ENCODE results near the gene SSNA1.
A peak's percentile ranks its signal among the peaks of the same experiment; 100 is the strongest.

SSNA1 gene

DNA sequence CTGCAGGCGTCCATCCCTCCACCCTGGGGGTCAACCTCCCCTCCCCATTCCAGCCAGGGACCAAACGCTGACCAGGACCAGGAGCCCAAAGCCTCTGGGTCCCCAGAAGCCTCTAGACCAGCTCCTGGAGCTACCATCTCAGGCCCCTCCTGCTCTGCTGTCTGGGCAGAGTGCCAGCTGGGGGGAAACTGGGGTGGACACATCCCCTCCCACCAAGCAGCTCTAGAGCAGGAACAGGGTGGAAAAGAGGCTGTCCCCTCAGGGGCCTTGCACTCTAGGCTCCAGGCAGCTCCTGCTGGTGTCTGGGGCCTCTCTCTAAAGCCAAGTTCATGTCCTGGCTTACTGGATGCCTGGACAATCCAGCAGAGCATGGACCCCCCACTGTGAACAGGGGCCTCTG is 4.4 kb downstream of the SSNA1 start:
- CTCF ChIA-PET: interaction anchor here (0.6 to 2.2 kb wide), 7 partner anchors 16 to 147 kb away, joined by 3 to 12 read pairs (median 5); partner anchors contain the start of genes NPDC1 and RNF224
- DNase-seq (ENCODE audit: low spot score): no peak
- no peak for TF ChIP-seq CTCF (conservative IDR thresholded peaks at IDR 0.05; ENCODE audit: low read depth)
- POLR2A ChIA-PET (ENCODE audit: low non-redundant PET): no interaction called here
- H3K27ac ChIP-seq: peak overlapping the region; percentile 99

GRCh38 chr9:137193771-137194170 is 5.3 kb downstream of the SSNA1 start:
- DNase-seq (ENCODE audit: low spot score): no peak
- CTCF ChIA-PET: interaction anchor here (0.7 to 2.2 kb wide), 6 partner anchors 17 to 148 kb away, joined by 3 to 12 read pairs (median 4); partner anchors contain the start of genes NPDC1 and RNF224
- POLR2A ChIA-PET (ENCODE audit: low non-redundant PET): no interaction called here

GRCh38 chr9:137194388-137194787 is 5.9 kb downstream of the SSNA1 start:
- ChIA-PET POLR2A (ENCODE audit: low non-redundant PET) (interaction anchor here (0.7 to 1.3 kb wide), 5 partner anchors 11 to 107 kb away, joined by 3 read pairs; partner anchors contain the start of genes NDOR1, RNF208 and TMEM203), CTCF (interaction anchor here (0.8 to 1.5 kb wide), 4 partner anchors 18 to 74 kb away, joined by 3 to 7 read pairs (median 4); partner anchors contain the start of gene RNF224)
- H3K27ac ChIP-seq: peak overlapping the region; percentile 99
- DNase-seq (ENCODE audit: low spot score): no peak
- TF ChIP-seq CTCF (conservative IDR thresholded peaks at IDR 0.05; ENCODE audit: low read depth): no peak

More at GRCh38 chr9:137193771-137194170, 5.3 kb downstream of the SSNA1 start:
- TF ChIP-seq CTCF (conservative IDR thresholded peaks at IDR 0.05; ENCODE audit: low read depth): no peak
- H3K27ac ChIP-seq: peak overlapping the region; percentile 99

DNA sequence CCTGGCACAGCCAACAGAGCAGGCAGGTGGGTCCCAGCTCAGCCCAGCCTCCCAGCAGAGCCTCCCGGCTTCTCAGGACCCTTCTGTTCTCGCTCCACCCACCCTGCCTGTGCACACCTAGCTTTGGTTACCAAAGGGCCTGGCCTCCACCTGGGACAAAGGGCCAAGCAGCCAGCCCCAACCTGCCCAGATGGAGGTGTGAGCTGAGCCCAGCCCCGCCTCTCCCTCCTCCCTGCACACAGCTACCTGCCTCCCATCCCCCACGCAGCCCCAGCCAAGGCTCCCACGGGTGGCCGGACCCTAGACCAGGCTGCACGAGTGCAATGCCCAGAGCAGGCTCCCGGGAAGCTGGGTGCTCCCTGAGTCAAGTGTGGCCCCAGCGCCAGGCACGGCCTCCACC is 6.4 kb downstream of the SSNA1 start:
- no peak for TF ChIP-seq CTCF (conservative IDR thresholded peaks at IDR 0.05; ENCODE audit: low read depth)
- DNase-seq (ENCODE audit: low spot score): no peak
- ChIA-PET CTCF (interaction anchor here (0.9 to 1.2 kb wide), 3 partner anchors 14 to 42 kb away, joined by 3 to 8 read pairs (median 5); no protein-coding TSS in a partner anchor), POLR2A (ENCODE audit: low non-redundant PET) (interaction anchor here (0.7 to 1.3 kb wide), 5 partner anchors 10 to 106 kb away, joined by 3 read pairs; partner anchors contain the start of genes NDOR1, RNF208 and TMEM203)
- peak overlapping the region; percentile 99 for H3K27ac ChIP-seq

DNA sequence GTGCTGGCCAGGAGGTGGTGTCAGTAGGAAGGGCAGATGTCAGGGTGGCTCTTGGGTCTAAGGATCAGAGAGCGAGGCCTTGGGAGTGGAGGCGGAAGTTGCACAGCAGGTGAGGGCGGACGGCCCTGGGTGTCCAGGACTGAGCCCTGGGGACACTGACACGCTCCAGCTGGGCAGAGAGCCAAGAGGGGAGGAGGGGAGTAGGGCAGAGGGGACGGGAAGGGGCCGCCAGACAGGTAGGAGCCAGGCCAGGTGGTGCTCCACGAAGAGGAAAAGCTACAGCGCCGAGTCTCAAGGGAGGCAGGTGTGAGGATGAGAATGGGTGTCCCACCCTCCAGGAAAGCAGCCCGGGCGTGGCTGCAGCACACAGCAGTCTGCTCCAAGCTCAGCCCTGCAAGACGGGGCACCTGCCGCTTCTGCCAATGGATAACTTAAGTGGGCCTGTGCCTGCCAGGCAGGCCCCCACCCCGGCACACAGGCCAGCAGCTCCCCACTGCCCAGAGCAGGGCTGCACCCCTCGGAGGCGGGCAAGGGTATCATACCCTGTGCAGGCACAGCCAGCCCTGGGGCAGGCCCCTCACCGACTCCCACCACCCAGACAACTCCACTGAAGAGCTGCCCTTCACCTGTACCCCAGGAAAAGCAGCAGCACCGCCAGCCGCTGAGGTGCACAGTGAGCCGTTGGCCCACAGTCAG is 7.2 kb downstream of the SSNA1 start:
- peak overlapping the region; percentile 99 for H3K27ac ChIP-seq
- no peak for DNase-seq (ENCODE audit: low spot score)
- ChIA-PET POLR2A (ENCODE audit: low non-redundant PET) (interaction anchor here (1.0 to 1.3 kb wide), 2 partner anchors 27 to 106 kb away, joined by 3 read pairs; partner anchors contain the start of gene RNF208), CTCF (interaction anchor here (0.7 to 1.2 kb wide), 6 partner anchors 13 to 91 kb away, joined by 3 to 8 read pairs (median 4); no protein-coding TSS in a partner anchor)
- TF ChIP-seq CTCF (conservative IDR thresholded peaks at IDR 0.05; ENCODE audit: low read depth): no peak

DNA sequence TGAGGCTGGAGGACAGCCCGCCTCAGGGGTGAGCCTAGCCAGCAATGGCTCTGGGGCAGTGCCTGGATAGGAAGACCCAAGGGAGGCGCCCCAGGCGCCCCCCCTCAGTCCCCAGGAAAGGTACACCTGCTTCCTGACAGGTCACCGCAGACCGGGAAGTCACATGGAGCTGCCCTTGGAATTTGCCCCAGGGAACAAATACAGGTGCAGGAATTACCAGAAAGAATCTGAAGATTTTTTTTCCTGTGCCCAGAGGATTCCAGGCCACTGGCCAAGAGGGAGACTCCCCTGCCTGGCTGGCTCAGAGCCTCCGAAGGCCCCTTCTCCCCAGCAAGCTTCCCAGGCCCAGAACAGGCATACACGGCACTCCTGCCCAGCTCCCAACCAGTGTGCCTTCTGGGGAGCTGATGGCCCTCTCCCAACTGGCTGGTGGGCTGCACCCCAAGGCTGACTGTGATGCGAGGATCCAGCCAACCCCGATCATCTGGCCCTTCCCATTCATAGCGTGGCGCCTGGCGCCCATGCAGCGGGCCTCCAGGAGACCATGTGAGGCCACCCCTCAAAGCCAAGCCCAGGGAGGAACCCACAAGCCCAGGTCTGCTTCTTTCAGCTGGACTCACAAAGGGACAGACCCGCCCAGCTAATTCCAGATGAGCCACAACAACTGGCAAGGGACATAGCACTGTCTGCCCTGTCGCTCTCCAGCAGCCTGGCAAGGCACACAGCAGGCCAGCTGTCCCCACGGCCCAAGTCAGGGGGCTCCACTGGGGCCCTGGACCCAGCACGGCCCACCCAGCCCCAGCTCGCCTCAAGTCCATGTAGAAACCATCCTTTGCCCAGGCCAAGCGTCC is 9.8 kb downstream of the SSNA1 start:
- no peak for TF ChIP-seq CTCF (conservative IDR thresholded peaks at IDR 0.05; ENCODE audit: low read depth)
- DNase-seq (ENCODE audit: low spot score): peak; percentile 59
- POLR2A ChIA-PET (ENCODE audit: low non-redundant PET): interaction anchor here (0.6 to 2.1 kb wide), 3 partner anchors 9 to 26 kb away, joined by 3 to 17 read pairs (median 4); partner anchors contain the start of genes ANAPC2 and SSNA1
- CTCF ChIA-PET: interaction anchor here (0.7 to 2.5 kb wide), 10 partner anchors 9 to 435 kb away, joined by 3 to 14 read pairs (median 4); partner anchors contain the start of genes ANAPC2, RNF224 and SSNA1
- H3K27ac ChIP-seq: peak overlapping the region; percentile 99
